ENCODE data around the gene ZNF550. TPM values are rescaled to one million over a fixed set of nuclear protein-coding genes. Genes with fewer than 3 reads are reported as not detected.

ZNF550 gene
- total RNA-seq (10 to 100 TPM; 15.7 to 20.0 TPM), total RNA-seq (12.6 to 90.7 (median 44.9) reads per million in 172 experiments)
- 13.7 TPM for polyA plus RNA-seq (2013, experiment 1 of 2)
- polyA plus RNA-seq (2013, experiment 2 of 2): 14.5 TPM

- DNase-seq (peak; percentile 77 to 93 (median 86)), ATAC-seq (ENCODE audit: poor library complexity) (peak; percentile 98)
- Histone ChIP-seq H3K36me3 (ENCODE audit: insufficient read depth, low read length) (peaks cover 18% of the 10 kb centered on the region), H3K9me3 (ENCODE audit: control insufficient read depth in 1 of 2, insufficient read depth in 1 of 2, low read length in 2 of 2) (peaks cover 20 to 30% of the 10 kb centered on the region in 2 experiments), H3K27me3 (ENCODE audit: control insufficient read depth in 1 of 2, insufficient read depth in 2 of 2, low read length in 2 of 2) (peaks cover 0 to 5% of the 10 kb centered on the region in 2 experiments), H3K27ac (ENCODE audit: low read depth in 1 of 2, low read length in 2 of 2) (peak within 1 kb of the TSS; percentile 44 to 45), H3K4me3 (ENCODE audit: low read length) (peak within 1 kb of the TSS; percentile 94), H3K4me1 (ENCODE audit: insufficient read depth, low read length) (peaks cover 25% of the 10 kb centered on the region)
- Mint-ChIP-seq H3K4me3 (peak within 1 kb of the TSS; percentile 95), H3K27me3 (peaks cover 9% of the 10 kb centered on the region), H3K9me3 (peaks cover 19% of the 10 kb centered on the region), H3K4me1 (ENCODE audit: low read depth) (peaks cover 34% of the 10 kb centered on the region), H3K36me3 (ENCODE audit: low read depth) (peaks cover 78% of the 10 kb centered on the region), H3K27ac (peak within 1 kb of the TSS; percentile 64)
- intact Hi-C loops (cut with DNase I, micrococcal nuclease): loop anchor here (1.0 to 5.0 kb wide), 7 partner anchors 20 to 149 kb away; partner anchors contain the start of genes ZNF549 (in 2 of the 2), ZNF17 (in 1 of the 2), ZNF211 (in 1 of the 2) and ZNF749 (in 1 of the 2)
- no peak for TF ChIP-seq CTCF (IDR thresholded peaks at IDR 0.05)
- ChIA-PET POLR2A (interaction anchor here (1.1 to 1.5 kb wide), 3 partner anchors 24 to 167 kb away, joined by 3 to 4 read pairs (median 3); partner anchors contain the start of gene ZNF773), CTCF (no interaction called here)
These were observed at the start of gene ZNF550 for GRCh38 chr19:57559404-57560025. Gene ZNF550 (minus strand): TSS chr19:57559863. CDS start chr19:57559682, 181 bp downstream.

GRCh38 chr19:57606931-57607330 lies 47.3 kb upstream of the ZNF550 start:
- Histone ChIP-seq H3K4me3 (ENCODE audit: low read length) (no peak overlapping the region), H3K27me3 (ENCODE audit: control insufficient read depth in 1 of 2, insufficient read depth in 2 of 2, low read length in 2 of 2) (no peaks in the 10 kb centered on the region), H3K27ac (ENCODE audit: low read depth in 1 of 2, low read length in 2 of 2) (no peak overlapping the region), H3K36me3 (ENCODE audit: insufficient read depth, low read length) (peaks cover 41% of the 10 kb centered on the region), H3K4me1 (ENCODE audit: insufficient read depth, low read length) (no peaks in the 10 kb centered on the region), H3K9me3 (ENCODE audit: control insufficient read depth in 1 of 2, insufficient read depth in 1 of 2, low read length in 2 of 2) (peaks cover 37 to 78% of the 10 kb centered on the region in 2 experiments)
- ATAC-seq (ENCODE audit: poor library complexity) (no peak), DNase-seq (no peak)
- no peak for TF ChIP-seq CTCF (IDR thresholded peaks at IDR 0.05)
- H3K27me3 Mint-ChIP-seq: no peaks in the 10 kb centered on the region
- ChIA-PET CTCF (no interaction called here), POLR2A (no interaction called here)
- H3K4me3 Mint-ChIP-seq: no peak overlapping the region
- H3K36me3 Mint-ChIP-seq (ENCODE audit: low read depth): peaks cover 74% of the 10 kb centered on the region
- H3K27ac Mint-ChIP-seq: no peak overlapping the region
- peaks cover 24% of the 10 kb centered on the region for H3K9me3 Mint-ChIP-seq
- intact Hi-C loops (cut with DNase I, micrococcal nuclease): no loop called here
- peaks cover 4% of the 10 kb centered on the region for H3K4me1 Mint-ChIP-seq (ENCODE audit: low read depth)

- DNase-seq: peak; percentile 67 to 92 (median 83)
- Histone ChIP-seq H3K4me3 (ENCODE audit: low read length) (peak within 1 kb of the TSS; percentile 77), H3K4me1 (ENCODE audit: insufficient read depth, low read length) (peaks cover 15% of the 10 kb centered on the region), H3K9me3 (ENCODE audit: control insufficient read depth in 1 of 2, insufficient read depth in 1 of 2, low read length in 2 of 2) (peaks cover 14 to 29% of the 10 kb centered on the region in 2 experiments), H3K27ac (ENCODE audit: low read depth in 1 of 2, low read length in 2 of 2) (peak within 1 kb of the TSS in 1 of 2 donors; percentile 29), H3K36me3 (ENCODE audit: insufficient read depth, low read length) (peaks cover 24% of the 10 kb centered on the region), H3K27me3 (ENCODE audit: control insufficient read depth in 1 of 2, insufficient read depth in 2 of 2, low read length in 2 of 2) (no peaks in the 10 kb centered on the region)
- ChIA-PET CTCF (interaction anchor here (1.0 kb wide), 1 partner anchor 21 kb away, joined by 3 read pairs; the partner anchor contains the start of gene ZNF416), POLR2A (interaction anchor here (0.6 to 2.0 kb wide), 8 partner anchors 12 to 402 kb away, joined by 3 to 5 read pairs (median 4); partner anchors contain the start of genes ZIK1, ZNF134, ZNF211 and ZNF416)
- Mint-ChIP-seq H3K36me3 (ENCODE audit: low read depth) (peaks cover 60% of the 10 kb centered on the region), H3K4me1 (ENCODE audit: low read depth) (peaks cover 27% of the 10 kb centered on the region), H3K4me3 (peak within 1 kb of the TSS; percentile 91), H3K27ac (peak within 1 kb of the TSS; percentile 52), H3K9me3 (peaks cover 30% of the 10 kb centered on the region), H3K27me3 (no peaks in the 10 kb centered on the region)
- intact Hi-C loops (cut with DNase I, micrococcal nuclease): loop anchor here in 1 of 2 experiments (1.0 to 2.0 kb wide), 2 partner anchors 15 to 21 kb away; partner anchors contain the start of gene ZIK1
- ATAC-seq (ENCODE audit: poor library complexity): peak; percentile 91
- no peak for TF ChIP-seq CTCF (IDR thresholded peaks at IDR 0.05)
These were observed 40.2 kb upstream of the ZNF550 start, which contains the start of gene ZNF530 for GRCh38 chr19:57599761-57600383. Gene ZNF530 (plus strand): TSS chr19:57599885. CDS start chr19:57604346, 4,461 bp downstream.

All from CD4-positive, alpha-beta T cell (primary cell).